HG03045 (cell line): ENCODE measurements around the gene LAMC3.

Experiments used
- ATAC-seq: cut with Tn5 transposase; IDR thresholded peaks from one replicate; pipeline ENCODE4 v1.9.1; 2021; ENCODE audit warnings: mild to moderate bottlenecking, moderate library complexity; ENCODE audit not compliant: unreplicated experiment

LAMC3 gene

GRCh38 chr9:131010482-131011273 is 1.7 kb downstream of the LAMC3 start:
- no peak for ATAC-seq

DNA sequence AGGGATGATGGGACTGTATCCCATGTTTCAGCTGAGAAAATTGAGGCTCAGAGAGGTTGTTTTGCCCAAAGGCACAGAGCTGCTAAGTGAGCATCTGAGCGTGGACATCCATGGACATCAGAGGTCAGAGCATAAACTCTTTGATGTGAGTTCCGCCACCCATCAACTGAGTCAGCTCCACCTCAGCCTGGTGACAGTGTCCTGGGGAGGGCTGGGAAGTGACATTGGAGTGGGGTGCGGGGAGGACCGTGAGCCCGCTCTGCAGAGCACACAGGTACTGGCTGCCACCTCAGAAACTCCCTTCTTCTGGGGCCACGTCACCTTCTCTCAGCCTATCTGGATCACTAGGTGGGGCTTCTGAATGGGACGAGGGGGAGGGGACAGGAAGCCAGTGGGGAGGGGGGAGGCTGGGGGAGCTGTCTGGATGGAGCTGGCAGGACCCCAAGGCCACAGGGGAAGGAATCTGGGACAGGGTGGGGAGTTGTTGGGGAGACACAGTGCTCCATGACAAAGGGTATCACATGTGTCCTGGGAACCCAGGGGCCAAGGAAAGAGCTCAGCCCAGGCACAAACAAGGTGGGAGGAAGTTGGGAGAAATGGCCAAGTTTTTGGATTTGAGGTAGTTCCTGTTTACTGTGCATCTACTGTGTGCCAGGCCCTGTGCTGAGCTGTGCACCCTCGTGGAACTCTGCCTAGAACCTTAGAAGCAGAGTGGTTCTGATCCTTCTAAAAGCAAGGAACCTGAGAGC is 2.5 kb downstream of the LAMC3 start:
- ATAC-seq = no peak

DNA sequence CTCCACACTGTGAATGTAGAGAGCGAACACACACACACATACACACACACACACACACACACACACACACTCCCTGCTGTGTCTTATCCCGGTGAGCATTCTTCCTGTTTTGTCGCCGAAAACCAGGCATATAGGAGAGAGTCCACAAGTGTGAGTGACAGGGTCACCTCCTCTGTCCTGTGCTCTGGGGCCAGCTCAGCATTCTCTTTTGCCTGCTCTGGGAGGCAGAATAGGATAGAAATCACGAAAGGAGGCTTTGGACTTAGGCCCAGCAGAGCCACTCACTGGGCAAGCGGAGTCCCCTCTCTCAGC is 3.0 kb downstream of the LAMC3 start:
- no peak for ATAC-seq

- no peak for ATAC-seq
These were observed 3.5 kb downstream of the LAMC3 start for GRCh38 chr9:131012396-131012917.

- no peak for ATAC-seq
These were observed 4.2 kb downstream of the LAMC3 start for GRCh38 chr9:131013015-131013755.

DNA sequence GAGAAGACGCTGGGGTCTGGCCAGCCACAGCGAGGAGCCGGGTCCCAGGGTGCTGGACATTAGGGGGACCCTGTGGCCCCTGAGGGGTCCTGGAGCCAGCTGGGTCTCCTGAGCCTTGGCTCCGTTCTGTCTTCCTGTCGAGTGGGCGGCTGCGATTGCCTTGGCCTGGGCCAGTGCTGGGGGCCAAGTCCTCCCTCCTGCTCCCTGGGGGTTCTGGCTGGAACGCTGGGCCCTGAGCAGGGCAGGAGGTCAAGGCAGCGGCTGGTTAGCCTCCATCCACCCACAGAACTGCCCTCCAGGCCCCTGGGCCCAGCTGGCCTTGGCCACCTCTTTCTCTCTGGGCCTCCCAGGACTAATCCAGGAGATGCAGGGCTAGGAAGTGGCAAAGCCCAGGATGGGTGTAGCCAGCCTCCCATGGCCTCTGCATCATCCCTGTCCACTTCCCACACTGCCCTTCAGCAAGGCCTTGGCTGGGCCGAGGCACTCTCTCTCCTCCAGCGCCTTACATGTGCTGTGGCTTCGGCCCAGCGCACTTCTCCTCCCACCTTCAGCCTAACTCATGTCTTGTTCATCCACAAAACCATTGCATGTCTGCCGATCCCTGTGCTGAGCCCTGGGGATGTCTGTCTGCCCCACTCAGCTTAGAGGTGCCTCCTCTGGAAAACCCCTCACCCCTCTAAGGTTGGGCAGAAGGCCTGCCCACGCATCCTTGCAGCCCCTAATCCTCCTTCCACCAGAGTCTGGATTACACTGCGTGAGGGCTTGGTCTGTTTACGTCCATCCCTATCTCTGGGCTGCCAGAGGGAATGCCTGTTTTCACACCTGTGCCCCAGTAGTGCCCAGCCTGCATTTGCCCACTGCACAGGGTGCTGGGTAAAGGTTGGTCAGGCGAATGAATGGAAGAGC is 5.0 kb downstream of the LAMC3 start:
- ATAC-seq = no peak

GRCh38 chr9:131015112-131015511 is 6.1 kb downstream of the LAMC3 start:
- ATAC-seq = no peak

DNA sequence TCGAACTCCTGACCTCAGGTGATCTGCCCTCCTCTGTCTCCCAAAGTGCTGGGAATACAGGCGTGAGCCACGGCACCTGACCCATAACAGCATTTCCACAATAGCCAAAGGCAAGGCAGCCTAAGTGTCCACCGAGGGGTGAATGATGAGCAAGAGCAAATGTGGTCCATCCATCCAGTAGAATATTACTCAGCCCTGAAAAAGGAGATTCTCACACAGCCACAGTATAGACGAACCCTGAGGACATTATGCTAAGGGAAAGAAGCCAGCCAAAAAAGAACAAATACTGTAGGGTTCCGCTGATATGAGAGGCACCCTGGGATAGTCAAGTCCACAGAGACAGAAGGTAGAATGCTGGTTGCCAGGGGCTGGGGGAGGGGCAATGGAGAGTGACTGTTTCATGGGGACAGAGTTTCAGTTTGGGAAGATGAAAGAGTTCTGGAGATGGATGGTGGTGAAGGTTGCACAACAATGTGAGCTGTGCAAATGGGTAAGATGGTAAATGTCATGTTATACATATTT is 7.0 kb downstream of the LAMC3 start:
- no peak for ATAC-seq

- no peak for ATAC-seq
These were observed 8.1 kb downstream of the LAMC3 start for GRCh38 chr9:131017067-131017466.

DNA sequence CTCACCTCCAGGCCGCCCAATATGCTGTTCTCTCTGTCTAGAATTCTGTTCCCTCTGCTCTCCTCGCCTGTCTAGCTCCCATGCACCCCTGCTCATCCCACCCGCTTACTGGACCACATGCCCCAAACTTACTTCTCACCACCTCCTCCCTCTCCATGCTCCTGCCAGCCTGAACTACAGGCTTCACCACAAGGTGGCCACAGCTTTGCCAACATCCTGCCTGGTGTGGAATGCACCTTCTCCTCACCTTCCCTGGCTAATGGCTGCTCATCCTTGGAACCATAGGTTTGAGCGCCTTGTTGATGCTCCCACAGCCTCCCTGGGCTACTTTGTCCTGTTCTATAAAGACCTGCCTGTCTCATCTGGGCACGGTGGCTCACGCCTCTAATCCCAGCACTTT is 9.6 kb downstream of the LAMC3 start:
- no peak for ATAC-seq

- no peak for ATAC-seq
These were observed 10.6 kb downstream of the LAMC3 start for GRCh38 chr9:131019388-131020239.

GRCh38 chr9:131020388-131020787 is 11.4 kb downstream of the LAMC3 start:
- no peak for ATAC-seq

GRCh38 chr9:131020862-131021261 is 11.9 kb downstream of the LAMC3 start:
- ATAC-seq = no peak

GRCh38 chr9:131021785-131022184 is 12.8 kb downstream of the LAMC3 start:
- ATAC-seq = no peak

DNA sequence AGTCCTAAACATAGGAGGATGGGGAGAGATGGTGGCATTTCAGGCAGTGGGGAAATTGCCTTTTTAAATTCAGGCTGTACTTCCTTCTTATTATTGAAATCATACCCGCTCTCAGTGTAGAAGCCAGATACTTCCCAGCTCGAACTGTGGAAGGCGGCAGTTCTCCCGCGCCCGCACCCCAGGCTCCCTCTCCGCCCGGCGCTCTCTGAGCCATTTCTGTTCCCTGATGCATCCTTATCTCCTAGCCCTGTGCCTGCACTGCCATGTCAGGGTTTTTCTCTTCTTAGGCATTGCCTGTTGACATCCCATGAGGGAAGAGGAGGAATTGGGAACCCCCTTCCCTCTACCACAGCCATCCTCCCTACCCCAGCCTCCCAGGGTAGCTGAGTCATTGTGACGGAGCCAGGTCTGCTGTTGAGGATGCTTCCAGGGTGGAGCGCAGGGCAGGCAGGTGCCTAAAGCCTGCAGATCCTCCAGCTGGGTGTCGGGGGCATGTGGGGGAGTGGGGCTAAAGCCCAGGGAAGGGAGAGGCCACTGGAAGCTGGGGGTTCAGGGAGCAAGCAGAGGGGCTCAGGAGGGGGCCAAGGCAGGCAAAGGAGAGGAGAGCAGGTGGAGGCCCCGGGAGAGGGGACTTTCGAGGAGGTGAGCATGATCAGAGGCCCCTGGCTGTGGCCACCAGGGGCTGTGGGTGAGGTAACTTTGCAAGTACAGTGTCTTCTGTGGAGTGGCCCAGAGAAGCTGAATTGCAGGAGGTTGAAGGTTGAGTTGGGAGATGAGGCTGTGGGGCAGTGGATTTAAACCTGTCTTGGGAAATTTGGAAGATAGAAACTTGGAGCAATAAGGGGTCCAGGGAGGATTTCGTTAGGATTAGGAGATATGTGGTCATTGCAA is 16.2 kb downstream of the LAMC3 start:
- no peak for ATAC-seq

DNA sequence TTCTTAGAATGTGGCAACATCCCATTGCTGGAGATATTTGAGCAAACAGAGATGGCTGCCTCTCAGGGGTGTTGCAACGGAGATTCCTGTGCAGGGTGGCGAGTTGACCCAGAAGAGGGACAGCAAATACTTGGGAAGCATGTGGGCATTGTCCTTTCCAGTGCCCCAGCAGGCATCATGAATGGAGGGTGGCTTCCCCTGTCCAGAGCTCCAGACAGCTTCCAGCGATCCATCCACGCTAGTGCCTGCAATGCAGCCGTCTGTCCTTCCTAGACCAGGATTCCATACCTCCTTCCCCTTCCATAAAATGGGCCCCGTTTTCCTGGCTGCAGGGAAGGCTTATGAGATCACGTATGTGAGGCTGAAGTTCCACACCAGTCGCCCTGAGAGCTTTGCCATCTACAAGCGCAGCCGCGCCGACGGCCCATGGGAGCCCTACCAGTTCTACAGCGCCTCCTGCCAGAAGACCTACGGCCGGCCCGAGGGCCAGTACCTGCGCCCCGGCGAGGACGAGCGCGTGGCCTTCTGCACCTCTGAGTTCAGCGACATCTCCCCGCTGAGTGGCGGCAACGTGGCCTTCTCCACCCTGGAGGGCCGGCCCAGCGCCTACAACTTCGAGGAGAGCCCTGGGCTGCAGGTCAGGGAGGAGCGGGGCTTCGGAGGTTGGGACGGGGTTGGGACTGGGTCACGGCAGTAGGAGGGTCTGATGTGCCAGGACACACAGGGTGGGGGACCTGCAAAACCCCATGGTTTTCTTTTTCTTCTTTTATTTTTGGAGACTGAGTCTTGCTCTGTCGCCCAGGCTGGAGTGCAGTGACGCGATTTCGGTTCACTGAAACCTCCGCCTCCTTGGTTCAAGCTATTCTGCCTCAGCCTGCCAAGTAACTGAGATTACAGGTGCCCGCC is 17.2 kb downstream of the LAMC3 start:
- ATAC-seq = no peak
